Activated CD8-positive, alpha-beta memory T cell treated with anti-CD3 and anti-CD28 coated beads, Interleukin-2, amount 50 U/mL, for 48 hours (primary cell): Measurements from ENCODE around the gene LRRC8D.
"Not testable (repeated sequence)": the region's sequence is repeated elsewhere in the genome, so short reads cannot be mapped to it uniquely, and the experiment has no call there.

Source experiments
- DNase-seq: peaks from one replicate; pipeline ENCODE4 v3.0.0-alpha.2; 2020

The LRRC8D gene

GRCh38 chr1:89971600-89971999 is 150.8 kb downstream of the LRRC8D start:
- DNase-seq, result no peak

DNA sequence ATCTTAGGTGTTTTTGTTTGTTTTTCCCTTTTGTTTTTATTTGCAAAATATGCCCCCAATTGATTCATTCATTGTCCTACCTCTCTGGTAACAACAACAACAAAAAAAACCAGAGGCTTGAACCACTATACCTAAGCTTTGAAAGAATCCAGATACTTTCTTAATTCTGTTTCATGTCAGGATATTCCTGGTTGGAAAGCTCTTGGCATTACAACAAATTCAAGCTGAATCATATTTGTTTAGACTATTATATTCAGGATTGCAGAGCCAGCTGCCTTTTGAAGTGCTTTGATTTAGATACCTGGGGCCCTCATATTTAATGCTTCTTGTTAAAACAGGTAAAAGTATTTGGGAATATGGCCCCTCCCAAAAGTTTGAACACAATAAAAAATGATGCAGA is 151.2 kb downstream of the LRRC8D start:
- no peak for DNase-seq

DNA sequence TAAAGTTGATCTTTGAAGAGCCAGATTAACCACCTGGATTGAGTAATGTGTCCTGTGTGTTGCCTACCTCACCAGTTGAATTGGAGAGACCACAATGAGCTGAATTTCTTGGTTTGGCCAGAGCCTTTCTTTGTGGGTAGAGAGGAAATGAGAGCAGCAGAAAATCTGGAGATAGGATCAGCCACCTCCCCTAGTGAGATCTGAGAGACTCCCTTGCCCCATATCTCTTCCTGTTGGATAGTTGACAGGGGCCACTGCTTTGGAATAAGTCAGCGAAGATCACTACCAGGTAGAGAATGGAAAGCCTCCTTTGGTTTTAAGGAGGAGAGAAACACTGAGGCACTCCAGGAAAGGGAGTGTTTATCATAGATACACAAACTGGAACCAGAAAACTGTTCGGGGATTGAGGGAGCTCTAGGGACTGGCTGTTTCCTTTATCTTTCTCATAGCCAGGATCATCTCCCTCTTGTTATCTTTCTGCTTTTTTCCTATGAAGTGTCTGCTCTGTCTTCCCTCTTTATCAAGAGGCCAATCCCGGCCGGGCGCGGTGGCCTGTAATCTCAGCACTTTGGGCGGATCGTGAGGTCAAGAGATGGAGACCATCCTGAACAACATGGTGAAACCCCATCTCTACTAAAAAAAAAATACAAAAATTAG is 152.8 kb downstream of the LRRC8D start:
- DNase-seq, result no peak

DNA sequence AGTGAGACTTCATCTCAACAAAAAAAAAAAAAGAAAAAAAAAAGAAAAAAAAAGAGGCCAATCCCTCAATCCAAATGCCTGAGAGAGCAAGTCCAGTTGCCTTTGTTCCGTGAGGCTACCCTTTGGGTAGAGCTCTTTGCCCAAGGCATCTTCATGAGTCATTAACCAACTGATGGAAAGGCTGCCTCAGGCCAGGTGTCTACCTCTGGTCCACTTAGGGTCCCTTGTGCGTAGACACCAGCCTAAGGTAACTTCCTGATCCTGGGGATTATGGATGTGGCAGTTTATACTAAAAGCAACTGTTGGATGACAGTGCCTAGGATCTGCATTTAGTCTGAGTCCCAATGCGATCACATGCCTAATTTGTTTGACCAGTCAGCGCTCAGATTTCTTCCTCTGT is 153.4 kb downstream of the LRRC8D start:
- DNase-seq, result no peak

- no peak for DNase-seq
These were observed 154.1 kb downstream of the LRRC8D start for GRCh38 chr1:89974696-89975470.

DNA sequence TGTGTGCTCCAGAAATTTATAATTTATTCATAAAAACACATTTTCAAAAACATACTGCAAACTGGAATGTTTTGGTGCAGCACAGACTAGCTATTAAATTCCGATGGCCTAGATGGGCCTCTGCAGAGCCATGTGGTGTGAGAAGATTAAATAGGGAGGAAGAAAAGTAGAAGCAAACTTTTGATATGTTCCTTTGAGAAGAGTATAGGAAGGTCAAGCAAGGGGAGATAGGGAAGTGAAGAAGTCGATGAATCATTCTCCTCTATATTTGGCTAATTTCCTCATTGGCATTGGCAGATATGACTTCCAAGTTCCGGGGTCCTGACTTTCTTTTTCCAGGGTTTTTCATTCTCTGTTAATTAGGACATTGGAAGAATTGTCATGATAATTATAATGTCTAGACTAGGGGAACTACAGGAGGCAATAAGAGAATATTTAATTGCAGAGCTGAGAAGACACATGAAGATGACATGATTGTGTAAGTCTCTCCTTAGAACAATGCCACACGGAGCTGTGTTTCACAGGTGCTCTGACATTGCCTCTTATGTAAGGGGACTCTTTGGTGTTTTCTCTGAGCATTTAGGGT is 154.8 kb downstream of the LRRC8D start:
- DNase-seq, result no peak

- no peak for DNase-seq
These were observed 157.9 kb downstream of the LRRC8D start for GRCh38 chr1:89978755-89979154.

GRCh38 chr1:89980605-89981004 is 159.8 kb downstream of the LRRC8D start:
- no peak for DNase-seq

- not testable (repeated sequence) for DNase-seq
These were observed 162.0 kb downstream of the LRRC8D start for GRCh38 chr1:89982846-89983245.

- not testable (repeated sequence) for DNase-seq
These were observed 163.8 kb downstream of the LRRC8D start for GRCh38 chr1:89984564-89985116.

GRCh38 chr1:89986020-89986419 is 165.2 kb downstream of the LRRC8D start:
- DNase-seq, result no peak
